Adrenal gland (tissue), 12 donors: ENCODE measurements around the gene GPRIN1. TPM values are rescaled to one million over a fixed set of nuclear protein-coding genes. Genes with fewer than 3 reads are reported as not detected.
"Not testable (repeated sequence)": the region's sequence is repeated elsewhere in the genome, so short reads cannot be mapped to it uniquely, and the experiment has no call there.

Experiments used
- DNase-seq, 7 donors: peaks; one replicate each; pipeline ENCODE4 v3.0.0-alpha.2; 2019 to 2020
- H3K27ac ChIP-seq, 5 donors: fragments of 200-600 bp; sonication (generic) in 4 of 5; 1 replicate in 3 of 5; 2 replicates in 2 of 5; pipeline versions ENCODE4 v1.5.1 to v1.8.0; 2016 to 2020; ENCODE audit warnings: mild to moderate bottlenecking in 1 of 5
- H3K27me3 ChIP-seq: fragments of 200-600 bp; 2 replicates; pipeline ENCODE4 v1.8.0; 2021
- H3K36me3 ChIP-seq, 2 donors: fragments of 200-600 bp; replicated peaks in 1 of 2; 1 replicate in 1 of 2; 2 replicates in 1 of 2; pipeline versions ENCODE4 v1.5.1 to v1.8.0; 2018 to 2022
- H3K4me1 ChIP-seq, 2 donors: fragments of 200-600 bp; replicated peaks in 1 of 2; 1 replicate in 1 of 2; 2 replicates in 1 of 2; pipeline versions ENCODE4 v1.5.1 to v1.8.0; 2018 to 2021
- H3K4me3 ChIP-seq, 4 donors: fragments of 200-600 bp; sonication (generic) in 3 of 4; one replicate each; pipeline ENCODE4 v1.5.1; 2016 to 2018
- H3K9me3 ChIP-seq, 3 donors: fragments of 200-600 bp; sonication (generic) in 1 of 3; replicated peaks in 1 of 3; 1 replicate in 2 of 3; 2 replicates in 1 of 3; pipeline versions ENCODE4 v1.5.1 to v1.8.0; 2016 to 2021
- CTCF ChIP-seq, 6 experiments: fragments of 450-650 bp in 4 of 6; fragments of 200-600 bp in 2 of 6; sonication (generic) in 1 of 6; IDR thresholded peaks; 1 replicate in 5 of 6; 2 replicates in 1 of 6; pipeline versions ENCODE4 v1.5.1 to v1.8.0; 2016 to 2021; ENCODE audit warnings: antibody characterized with exemption in 6 of 6, mild to moderate bottlenecking in 2 of 6, moderate library complexity in 1 of 6
- POLR2A ChIP-seq, 2 donors: fragments of 450-650 bp; IDR thresholded peaks; one replicate each; pipeline ENCODE4 v1.6.1; 2017; ENCODE audit warnings: antibody characterized with exemption in 2 of 2, mild to moderate bottlenecking in 2 of 2, moderate library complexity in 1 of 2
- WGBS, 4 donors: extraction: QIAGEN DNeasy Blood & Tissue Kit in 2 of 4; methylation state at CpG; one replicate each; pipeline versions ENCODE4 v1.1.5 to v1.1.7; 2013 to 2017; 5-methylcytosine and 5-hydroxymethylcytosine counted together
- intact Hi-C, 2 donors: fragments of 100-400 bp; cut with DNase I; formaldehyde crosslinking; loops; one replicate each; pipeline versions ENCODE4 v1.14.1 to v1.15.0; 2022 to 2023
- polyA plus RNA-seq, 3 donors: library from polyadenylated mRNA; stranded (reverse); fragments of 200-250 nt in 2 of 3; fragments of 350-450 nt in 1 of 3; fragmentation: Illumina TruSeq in 1 of 3; extraction: RNeasy Lipid Tissue Mini Kit (QIAGEN cat#74804) in 1 of 3; gene quantifications; one replicate each; pipeline ENCODE4 v1.2.3, GENCODE V29; 2013 to 2014
- total RNA-seq, 9 donors: library from RNA; depleted of rRNA in 4 of 9; stranded (reverse); fragments of >200 nt in 4 of 9; fragments of 120-200 nt in 1 of 9; fragmentation: NEBNext Ultra II Directional in 1 of 9; extraction: Animal tissue kit (Norgen Biotek cat#: 25700) in 1 of 9; gene quantifications; one replicate each; pipeline versions ENCODE4 v1.1.0 to v1.2.4, GENCODE V29; 2013 to 2023
- donor health status: healthy with polysubstance abuse.
- donor health status: Bipolar disorder and iron deficiency.
- donor health status: DM: yes; HTN: yes; CAD: no.
- donor health status: DM: no; HTN: no; CAD: no.
- donor health status: DM: no; HTN: no; CAD: no.
- donor health status: DM: yes; HTN: yes; CAD: no.

GPRIN1 gene
- total and polyA plus RNA-seq, 12 donors, result 0.42 to 4.0 (median 1.4) TPM

DNA sequence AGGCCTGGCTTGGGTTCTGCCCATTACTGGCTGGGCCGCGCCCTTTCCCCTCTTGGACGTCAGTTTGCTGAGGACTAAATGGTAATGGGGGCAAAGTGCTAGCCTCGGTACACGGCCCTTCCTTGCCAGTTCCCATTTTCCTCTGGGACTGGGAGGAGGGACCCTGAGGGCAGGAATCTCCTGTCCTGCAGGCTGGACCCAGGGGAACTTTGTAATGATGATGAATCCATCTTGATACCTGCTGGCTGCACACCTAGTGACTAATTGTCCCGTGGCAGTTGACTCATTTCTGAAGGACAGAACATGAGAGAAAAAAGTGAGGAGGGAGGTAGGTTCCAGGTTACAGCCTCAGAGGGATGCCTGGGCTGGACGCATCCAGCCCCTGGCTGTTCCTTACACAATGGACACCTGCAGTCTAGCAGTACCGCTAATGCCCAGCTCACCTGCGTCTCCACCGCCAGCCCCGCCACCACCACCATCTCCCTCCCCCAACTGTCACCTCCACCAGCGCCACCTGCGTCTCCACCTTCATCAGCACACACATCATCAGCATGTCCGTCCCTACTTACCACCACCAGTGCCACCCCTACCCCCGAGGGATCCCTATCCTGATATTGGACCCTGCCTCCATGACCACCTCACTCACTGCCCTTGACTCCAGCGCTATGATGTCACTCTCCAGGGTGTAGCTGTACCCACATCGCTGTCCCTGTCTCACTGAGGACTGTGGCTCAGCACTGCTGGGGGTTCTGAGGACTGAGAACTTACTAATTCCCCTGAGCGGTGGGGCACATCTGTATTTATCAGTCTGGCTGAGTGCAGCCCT is 56.5 kb downstream of the GPRIN1 start:
- TF ChIP-seq POLR2A (IDR thresholded peaks at IDR 0.05) (no peak), CTCF (IDR thresholded peaks at IDR 0.05) (no peak)
- intact Hi-C loops, result no loop called here
- peak in 1 of 7 donors; percentile 47 for DNase-seq
- no peaks in the 10 kb centered on the region for H3K9me3 ChIP-seq
- no peaks in the 10 kb centered on the region for H3K27me3 ChIP-seq
- no peak overlapping the region for H3K27ac ChIP-seq
- no peaks in the 10 kb centered on the region for H3K36me3 ChIP-seq
- H3K4me3 ChIP-seq, result no peak overlapping the region
- WGBS, 4 donors, result 55 to 60% (median 58%) methylated on average over 16 to 18 of the region's 18 CpGs
- H3K4me1 ChIP-seq, result no peaks in the 10 kb centered on the region

DNA sequence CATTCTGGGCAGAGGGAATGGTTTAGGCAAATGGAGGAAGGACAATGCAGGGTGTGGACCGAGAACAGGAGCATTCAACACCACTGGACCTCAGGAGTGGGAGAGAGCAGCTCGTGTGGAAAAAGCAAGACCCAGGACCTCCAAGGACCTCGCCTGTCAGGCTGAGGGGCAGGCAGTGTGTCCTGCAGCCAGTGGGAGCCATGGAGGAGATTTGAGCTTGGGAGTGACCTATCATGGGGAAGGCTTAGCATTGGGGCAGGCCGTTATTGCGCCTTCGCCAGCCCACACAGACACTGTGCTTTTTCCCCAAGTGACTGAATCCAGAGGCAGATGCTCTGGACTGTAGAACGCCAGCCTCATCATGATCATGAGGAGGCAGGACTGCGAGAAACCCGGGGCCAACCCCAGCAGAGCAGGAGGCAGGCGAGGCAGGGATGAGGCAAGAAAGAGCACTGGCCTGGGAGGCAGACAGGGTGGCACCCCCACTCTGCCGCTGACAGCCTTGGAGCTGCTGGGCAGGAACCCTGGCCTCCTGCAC is 57.6 kb downstream of the GPRIN1 start:
- Histone ChIP-seq H3K27ac (no peak overlapping the region), H3K9me3 (no peaks in the 10 kb centered on the region), H3K4me3 (no peak overlapping the region), H3K36me3 (no peaks in the 10 kb centered on the region), H3K27me3 (no peaks in the 10 kb centered on the region), H3K4me1 (no peaks in the 10 kb centered on the region)
- TF ChIP-seq CTCF (IDR thresholded peaks at IDR 0.05), result no peak
- TF ChIP-seq POLR2A (IDR thresholded peaks at IDR 0.05), result no peak
- WGBS, 4 donors, result 77 to 89% (median 84%) methylated on average over 6 to 11 of the region's 11 CpGs
- no peak for DNase-seq
- intact Hi-C loops, result no loop called here

DNA sequence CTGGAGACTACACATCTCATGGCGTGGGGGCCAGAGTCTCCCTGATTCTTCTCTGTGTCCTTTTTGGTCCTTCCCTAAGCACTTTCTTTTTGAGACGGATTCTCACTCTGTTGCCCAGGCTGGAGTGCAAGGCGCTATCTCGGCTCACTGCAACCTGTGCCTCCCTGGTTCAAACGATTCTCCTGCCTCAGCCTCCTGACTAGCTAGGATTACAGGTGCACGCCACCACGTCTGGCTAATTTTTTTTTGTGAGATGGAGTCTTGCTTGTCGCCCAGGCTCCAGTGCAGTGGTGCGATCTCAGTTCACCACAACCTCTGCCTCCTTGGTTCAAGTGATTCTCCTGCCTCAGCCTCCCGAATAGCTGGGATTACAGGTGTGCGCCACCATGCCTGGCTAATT is 59.0 kb downstream of the GPRIN1 start:
- H3K4me1 ChIP-seq, H3K4me3 ChIP-seq, H3K27ac ChIP-seq, H3K27me3 ChIP-seq, DNase-seq, H3K9me3 ChIP-seq, intact Hi-C loops, H3K36me3 ChIP-seq: not testable (repeated sequence)
- 70 to 84% (median 83%) methylated on average over 11 of the region's 11 CpGs for WGBS, 4 donors

GRCh38 chr5:176550275-176550831 is 59.6 kb downstream of the GPRIN1 start:
- intact Hi-C loops, result no loop called here
- H3K36me3 ChIP-seq, result no peaks in the 10 kb centered on the region
- H3K9me3 ChIP-seq, result no peaks in the 10 kb centered on the region
- no peak overlapping the region for H3K4me3 ChIP-seq
- H3K27me3 ChIP-seq, result no peaks in the 10 kb centered on the region
- no peak for DNase-seq
- TF ChIP-seq CTCF (IDR thresholded peaks at IDR 0.05) (no peak), POLR2A (IDR thresholded peaks at IDR 0.05) (no peak)
- H3K27ac ChIP-seq, result no peak overlapping the region
- WGBS, 4 donors, result 61 to 80% (median 78%) methylated on average over 15 to 16 of the region's 16 CpGs
- no peaks in the 10 kb centered on the region for H3K4me1 ChIP-seq
